ENCODE data around the gene MIP.

Gene MIP

GRCh38 chr12:56476143-56476542 lies 21.7 kb upstream of the MIP start:
- no peak for ATAC-seq
- no peak for TF ChIP-seq ZC3H10 (CRISPR knock-in tag; IDR thresholded peaks at IDR 0.05)
- no peak for TF ChIP-seq TCF4 (CRISPR knock-in tag; IDR thresholded peaks at IDR 0.05; ENCODE audit: borderline replicate concordance)
- TF ChIP-seq RARB (CRISPR knock-in tag; IDR thresholded peaks at IDR 0.05), result no peak
- TF ChIP-seq ESRRG (CRISPR knock-in tag; IDR thresholded peaks at IDR 0.05), result no peak
- TF ChIP-seq SNAI2 (CRISPR knock-in tag; IDR thresholded peaks at IDR 0.05), result no peak
- no peak for TF ChIP-seq ZNF565 (CRISPR knock-in tag; conservative IDR thresholded peaks at IDR 0.05; ENCODE audit: low read depth)
- TF ChIP-seq TOX (CRISPR knock-in tag; IDR thresholded peaks at IDR 0.05; ENCODE audit: borderline replicate concordance), result no peak
- TF ChIP-seq CREB5 (CRISPR knock-in tag; IDR thresholded peaks at IDR 0.05; ENCODE audit: low read depth), result no peak
- no peak for TF ChIP-seq ISL1 (CRISPR knock-in tag; IDR thresholded peaks at IDR 0.05)
- TF ChIP-seq, protein P1, sequence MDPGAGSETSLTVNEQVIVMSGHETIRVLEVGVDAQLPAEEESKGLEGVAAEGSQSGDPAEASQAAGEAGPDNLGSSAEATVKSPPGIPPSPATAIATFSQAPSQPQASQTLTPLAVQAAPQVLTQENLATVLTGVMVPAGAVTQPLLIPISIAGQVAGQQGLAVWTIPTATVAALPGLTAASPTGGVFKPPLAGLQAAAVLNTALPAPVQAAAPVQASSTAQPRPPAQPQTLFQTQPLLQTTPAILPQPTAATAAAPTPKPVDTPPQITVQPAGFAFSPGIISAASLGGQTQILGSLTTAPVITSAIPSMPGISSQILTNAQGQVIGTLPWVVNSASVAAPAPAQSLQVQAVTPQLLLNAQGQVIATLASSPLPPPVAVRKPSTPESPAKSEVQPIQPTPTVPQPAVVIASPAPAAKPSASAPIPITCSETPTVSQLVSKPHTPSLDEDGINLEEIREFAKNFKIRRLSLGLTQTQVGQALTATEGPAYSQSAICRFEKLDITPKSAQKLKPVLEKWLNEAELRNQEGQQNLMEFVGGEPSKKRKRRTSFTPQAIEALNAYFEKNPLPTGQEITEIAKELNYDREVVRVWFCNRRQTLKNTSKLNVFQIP (CRISPR knock-in tag; IDR thresholded peaks at IDR 0.05; ENCODE audit: borderline replicate concordance, low read depth), result no peak

GRCh38 chr12:56474389-56474788 lies 19.9 kb upstream of the MIP start:
- no peak for TF ChIP-seq ESRRG (CRISPR knock-in tag; IDR thresholded peaks at IDR 0.05)
- no peak for ATAC-seq

DNA sequence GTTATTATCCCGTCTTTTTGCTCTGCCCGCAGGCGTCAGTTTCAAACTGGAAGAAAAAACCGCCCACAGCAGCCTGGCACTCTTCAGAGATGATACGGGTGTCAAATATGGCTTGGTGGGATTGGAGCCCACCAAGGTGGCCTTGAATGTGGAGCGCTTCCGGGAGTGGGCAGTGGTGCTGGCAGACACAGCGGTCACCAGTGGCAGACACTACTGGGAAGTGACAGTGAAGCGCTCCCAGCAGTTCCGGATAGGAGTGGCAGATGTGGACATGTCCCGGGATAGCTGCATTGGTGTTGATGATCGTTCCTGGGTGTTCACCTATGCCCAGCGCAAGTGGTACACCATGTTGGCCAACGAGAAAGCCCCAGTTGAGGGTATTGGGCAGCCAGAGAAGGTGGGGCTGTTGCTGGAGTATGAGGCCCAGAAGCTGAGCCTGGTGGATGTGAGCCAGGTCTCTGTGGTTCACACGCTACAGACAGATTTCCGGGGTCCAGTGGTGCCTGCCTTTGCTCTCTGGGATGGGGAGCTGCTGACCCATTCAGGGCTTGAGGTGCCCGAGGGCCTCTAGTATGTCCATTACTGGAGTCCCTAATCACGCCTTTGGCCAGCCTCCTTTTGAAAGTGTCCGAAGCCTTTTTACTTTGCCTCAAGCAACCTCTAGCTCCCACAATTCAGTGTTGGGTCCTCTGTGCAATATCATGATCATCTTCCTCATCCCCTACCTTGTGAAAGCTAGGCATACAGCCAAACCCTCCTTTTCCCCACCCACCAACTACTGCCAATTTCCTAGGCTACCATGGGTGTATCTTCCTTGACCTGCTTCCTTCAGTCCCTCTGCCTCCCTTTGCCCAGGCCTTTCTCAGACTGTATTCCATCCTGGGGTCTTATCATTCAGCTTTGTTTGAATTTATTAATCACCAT lies 14.8 kb upstream of the MIP start:
- no peak for TF ChIP-seq CREB5 (CRISPR knock-in tag; IDR thresholded peaks at IDR 0.05; ENCODE audit: low read depth)
- TF ChIP-seq OSR1 (CRISPR knock-in tag; IDR thresholded peaks at IDR 0.05), result no peak
- TF ChIP-seq ZFP3 (CRISPR knock-in tag; IDR thresholded peaks at IDR 0.05), result 0 out of 2 replicates have a peak, but pooled peaks have one; percentile 48
- peak; percentile 18 for ATAC-seq

GRCh38 chr12:56468216-56469006 lies 14.0 kb upstream of the MIP start, which contains the start of gene SPRYD4:
Gene SPRYD4 (plus strand): TSS chr12:56468578. CDS start chr12:56468592, 14 bp downstream.
- peak; percentile 94 for ATAC-seq
- TF ChIP-seq ZC3H10 (CRISPR knock-in tag; IDR thresholded peaks at IDR 0.05) (no peak), TOX (CRISPR knock-in tag; IDR thresholded peaks at IDR 0.05; ENCODE audit: borderline replicate concordance) (no peak), RARB (CRISPR knock-in tag; IDR thresholded peaks at IDR 0.05) (no peak), GLIS3 (CRISPR knock-in tag; IDR thresholded peaks at IDR 0.05) (no peak), SNAI2 (CRISPR knock-in tag; IDR thresholded peaks at IDR 0.05) (no peak)

- no peak for TF ChIP-seq ZNF70 (CRISPR knock-in tag; IDR thresholded peaks at IDR 0.05)
- TF ChIP-seq ARNTL (CRISPR knock-in tag; IDR thresholded peaks at IDR 0.05; ENCODE audit: borderline replicate concordance, low read depth), result no peak
- TF ChIP-seq ZC3H10 (CRISPR knock-in tag; IDR thresholded peaks at IDR 0.05), result no peak
- TF ChIP-seq, protein P2, sequence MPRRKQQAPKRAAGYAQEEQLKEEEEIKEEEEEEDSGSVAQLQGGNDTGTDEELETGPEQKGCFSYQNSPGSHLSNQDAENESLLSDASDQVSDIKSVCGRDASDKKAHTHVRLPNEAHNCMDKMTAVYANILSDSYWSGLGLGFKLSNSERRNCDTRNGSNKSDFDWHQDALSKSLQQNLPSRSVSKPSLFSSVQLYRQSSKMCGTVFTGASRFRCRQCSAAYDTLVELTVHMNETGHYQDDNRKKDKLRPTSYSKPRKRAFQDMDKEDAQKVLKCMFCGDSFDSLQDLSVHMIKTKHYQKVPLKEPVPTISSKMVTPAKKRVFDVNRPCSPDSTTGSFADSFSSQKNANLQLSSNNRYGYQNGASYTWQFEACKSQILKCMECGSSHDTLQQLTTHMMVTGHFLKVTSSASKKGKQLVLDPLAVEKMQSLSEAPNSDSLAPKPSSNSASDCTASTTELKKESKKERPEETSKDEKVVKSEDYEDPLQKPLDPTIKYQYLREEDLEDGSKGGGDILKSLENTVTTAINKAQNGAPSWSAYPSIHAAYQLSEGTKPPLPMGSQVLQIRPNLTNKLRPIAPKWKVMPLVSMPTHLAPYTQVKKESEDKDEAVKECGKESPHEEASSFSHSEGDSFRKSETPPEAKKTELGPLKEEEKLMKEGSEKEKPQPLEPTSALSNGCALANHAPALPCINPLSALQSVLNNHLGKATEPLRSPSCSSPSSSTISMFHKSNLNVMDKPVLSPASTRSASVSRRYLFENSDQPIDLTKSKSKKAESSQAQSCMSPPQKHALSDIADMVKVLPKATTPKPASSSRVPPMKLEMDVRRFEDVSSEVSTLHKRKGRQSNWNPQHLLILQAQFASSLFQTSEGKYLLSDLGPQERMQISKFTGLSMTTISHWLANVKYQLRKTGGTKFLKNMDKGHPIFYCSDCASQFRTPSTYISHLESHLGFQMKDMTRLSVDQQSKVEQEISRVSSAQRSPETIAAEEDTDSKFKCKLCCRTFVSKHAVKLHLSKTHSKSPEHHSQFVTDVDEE (CRISPR knock-in tag; IDR thresholded peaks at IDR 0.05), result no peak
- no peak for TF ChIP-seq TOX (CRISPR knock-in tag; IDR thresholded peaks at IDR 0.05; ENCODE audit: borderline replicate concordance)
- no peak for TF ChIP-seq CSDC2 (CRISPR knock-in tag; IDR thresholded peaks at IDR 0.05)
- ATAC-seq, result no peak
Observed at GRCh38 chr12:56462565-56462964, 8.1 kb upstream of the MIP start.

Measured in SK-N-SH treated with all-trans-retinoic acid at 6 μM for 48 hours (cell line).